ENCODE data around the gene ABCC1.

ABCC1 gene

DNA sequence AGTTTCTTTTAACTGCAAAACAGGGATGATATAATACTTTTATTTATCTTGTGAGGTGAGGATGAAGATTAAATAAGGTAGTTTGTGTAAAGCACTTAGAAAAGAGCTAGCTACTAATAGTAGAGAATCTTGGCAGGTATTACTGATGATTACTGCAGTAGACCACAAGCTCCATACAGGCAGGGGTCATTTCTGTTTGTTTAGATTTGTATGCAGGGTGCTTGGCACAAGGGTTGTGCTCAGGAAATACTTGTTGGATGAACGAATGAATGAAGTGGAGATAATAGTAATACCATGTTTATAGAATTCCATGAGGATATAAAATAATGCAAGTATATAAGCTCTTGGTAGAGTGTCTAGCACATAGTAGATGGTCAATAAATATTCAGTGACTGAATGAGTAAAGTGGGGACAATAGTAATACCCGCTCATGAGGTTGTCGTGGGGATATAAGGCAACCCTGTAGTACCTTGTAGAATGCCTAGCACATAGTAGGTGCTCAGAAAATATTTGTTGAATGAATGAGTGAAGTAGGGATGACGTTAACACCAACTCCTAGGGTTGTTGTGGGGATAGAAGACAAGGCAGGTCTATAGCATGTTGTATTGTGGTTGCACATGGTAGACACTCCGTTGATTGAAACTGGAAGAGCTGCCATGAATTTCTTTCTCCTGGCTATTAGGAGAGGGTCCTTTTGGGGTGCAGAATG, 83.0 kb downstream of the ABCC1 start:
- Histone ChIP-seq H2AFZ (ENCODE audit: low read depth, low read length) (no peak overlapping the region), H3K27me3 (ENCODE audit: low read depth, low read length) (no peaks in the 10 kb centered on the region), H3K9ac (ENCODE audit: low read length) (no peak overlapping the region), H3K4me1 (ENCODE audit: low read length) (peaks cover 11% of the 10 kb centered on the region), H3K27ac (ENCODE audit: low read length) (no peak overlapping the region), H3K79me2 (ENCODE audit: low read length) (peaks cover 18% of the 10 kb centered on the region), H3K4me2 (ENCODE audit: low read length) (no peak overlapping the region), H3K9me3 (ENCODE audit: insufficient read depth, low read length) (no peaks in the 10 kb centered on the region), H4K20me1 (ENCODE audit: insufficient read depth, low read length) (peaks cover 3% of the 10 kb centered on the region; the same call in 1 of the 2 replicates), H3K4me3 (ENCODE audit: low read length) (no peak overlapping the region), H3K36me3 (replicated peaks; ENCODE audit: low read depth, low read length) (peaks cover 48% of the 10 kb centered on the region)
- TF ChIP-seq, protein P1, sequence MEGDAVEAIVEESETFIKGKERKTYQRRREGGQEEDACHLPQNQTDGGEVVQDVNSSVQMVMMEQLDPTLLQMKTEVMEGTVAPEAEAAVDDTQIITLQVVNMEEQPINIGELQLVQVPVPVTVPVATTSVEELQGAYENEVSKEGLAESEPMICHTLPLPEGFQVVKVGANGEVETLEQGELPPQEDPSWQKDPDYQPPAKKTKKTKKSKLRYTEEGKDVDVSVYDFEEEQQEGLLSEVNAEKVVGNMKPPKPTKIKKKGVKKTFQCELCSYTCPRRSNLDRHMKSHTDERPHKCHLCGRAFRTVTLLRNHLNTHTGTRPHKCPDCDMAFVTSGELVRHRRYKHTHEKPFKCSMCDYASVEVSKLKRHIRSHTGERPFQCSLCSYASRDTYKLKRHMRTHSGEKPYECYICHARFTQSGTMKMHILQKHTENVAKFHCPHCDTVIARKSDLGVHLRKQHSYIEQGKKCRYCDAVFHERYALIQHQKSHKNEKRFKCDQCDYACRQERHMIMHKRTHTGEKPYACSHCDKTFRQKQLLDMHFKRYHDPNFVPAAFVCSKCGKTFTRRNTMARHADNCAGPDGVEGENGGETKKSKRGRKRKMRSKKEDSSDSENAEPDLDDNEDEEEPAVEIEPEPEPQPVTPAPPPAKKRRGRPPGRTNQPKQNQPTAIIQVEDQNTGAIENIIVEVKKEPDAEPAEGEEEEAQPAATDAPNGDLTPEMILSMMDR (IDR thresholded peaks at IDR 0.05; ENCODE audit: low read depth, low read length), result no peak
- no peak for TF ChIP-seq EZH2phosphoT487 (IDR thresholded peaks at IDR 0.05; ENCODE audit: low read depth)

DNA sequence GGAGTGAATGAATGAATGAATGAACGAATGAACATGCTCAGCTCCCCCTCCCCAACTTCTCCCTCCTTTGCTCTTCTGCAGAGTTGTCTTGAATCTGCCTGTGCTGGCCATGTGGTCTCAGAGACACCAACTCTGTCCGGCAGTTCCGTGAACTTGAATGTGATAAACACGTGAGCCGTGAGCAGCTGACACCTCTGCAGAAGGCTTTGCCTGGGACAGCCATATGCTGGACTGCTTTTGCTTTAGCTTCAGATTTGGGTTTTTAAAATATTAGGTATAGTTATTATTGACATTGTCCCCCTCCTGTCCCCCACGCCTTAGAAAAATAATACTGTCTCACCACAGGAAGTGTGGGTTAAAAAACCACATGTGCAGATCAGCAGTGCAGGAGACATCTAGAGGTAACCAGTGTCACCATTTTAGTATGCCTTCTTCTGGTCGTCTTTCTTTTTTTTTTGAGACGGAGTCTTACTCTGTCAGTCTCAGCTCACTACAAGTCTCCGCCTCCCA, 83.8 kb downstream of the ABCC1 start:
- TF ChIP-seq, protein P1 (IDR thresholded peaks at IDR 0.05; ENCODE audit: low read depth, low read length), result no peak
- TF ChIP-seq EZH2phosphoT487 (IDR thresholded peaks at IDR 0.05; ENCODE audit: low read depth), result no peak
- peaks cover 50% of the 10 kb centered on the region for H3K36me3 ChIP-seq (replicated peaks; ENCODE audit: low read depth, low read length)
- no peak overlapping the region for H3K27ac ChIP-seq (ENCODE audit: low read length)
- peaks cover 22% of the 10 kb centered on the region for H3K79me2 ChIP-seq (ENCODE audit: low read length)
- no peaks in the 10 kb centered on the region for H3K9me3 ChIP-seq (ENCODE audit: insufficient read depth, low read length)
- H3K9ac ChIP-seq (ENCODE audit: low read length), result no peak overlapping the region
- H3K27me3 ChIP-seq (ENCODE audit: low read depth, low read length), result no peaks in the 10 kb centered on the region
- H3K4me1 ChIP-seq (ENCODE audit: low read length), result peaks cover 16% of the 10 kb centered on the region
- no peak overlapping the region for H3K4me2 ChIP-seq (ENCODE audit: low read length)
- no peak overlapping the region for H3K4me3 ChIP-seq (ENCODE audit: low read length)
- no peak overlapping the region for H2AFZ ChIP-seq (ENCODE audit: low read depth, low read length)
- peaks cover 3% of the 10 kb centered on the region; the same call in 1 of the 2 replicates for H4K20me1 ChIP-seq (ENCODE audit: insufficient read depth, low read length)

DNA sequence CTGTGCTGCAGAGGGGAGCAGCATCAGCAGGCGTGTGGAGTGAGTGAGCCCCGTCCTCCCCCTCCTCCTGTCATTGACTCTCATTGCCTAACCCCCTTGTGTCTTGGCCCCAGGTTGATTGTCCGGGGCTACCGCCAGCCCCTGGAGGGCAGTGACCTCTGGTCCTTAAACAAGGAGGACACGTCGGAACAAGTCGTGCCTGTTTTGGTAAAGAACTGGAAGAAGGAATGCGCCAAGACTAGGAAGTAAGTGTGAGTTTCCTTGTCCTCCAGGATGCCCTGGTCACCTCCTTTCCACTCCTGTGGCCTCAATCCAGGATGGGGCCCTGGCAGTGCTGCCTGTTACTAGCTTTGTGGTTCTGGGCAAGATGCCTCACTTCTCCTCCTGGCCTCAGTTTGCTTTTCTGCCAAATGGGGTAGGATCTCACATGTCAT, 87.0 kb downstream of the ABCC1 start:
- no peak overlapping the region for H3K9ac ChIP-seq (ENCODE audit: low read length)
- H3K4me1 ChIP-seq (ENCODE audit: low read length), result peaks cover 20% of the 10 kb centered on the region
- H3K4me3 ChIP-seq (ENCODE audit: low read length), result no peak overlapping the region
- H3K27me3 ChIP-seq (ENCODE audit: low read depth, low read length), result no peaks in the 10 kb centered on the region
- no peak overlapping the region for H2AFZ ChIP-seq (ENCODE audit: low read depth, low read length)
- no peak overlapping the region for H3K4me2 ChIP-seq (ENCODE audit: low read length)
- no peak for TF ChIP-seq EZH2phosphoT487 (IDR thresholded peaks at IDR 0.05; ENCODE audit: low read depth)
- TF ChIP-seq, protein P1 (IDR thresholded peaks at IDR 0.05; ENCODE audit: low read depth, low read length), result no peak
- H3K9me3 ChIP-seq (ENCODE audit: insufficient read depth, low read length), result no peaks in the 10 kb centered on the region
- peaks cover 27% of the 10 kb centered on the region for H3K79me2 ChIP-seq (ENCODE audit: low read length)
- peaks cover 54% of the 10 kb centered on the region for H3K36me3 ChIP-seq (replicated peaks; ENCODE audit: low read depth, low read length)
- peaks cover 5% of the 10 kb centered on the region; the same call in 1 of the 2 replicates for H4K20me1 ChIP-seq (ENCODE audit: insufficient read depth, low read length)
- no peak overlapping the region for H3K27ac ChIP-seq (ENCODE audit: low read length)

DNA sequence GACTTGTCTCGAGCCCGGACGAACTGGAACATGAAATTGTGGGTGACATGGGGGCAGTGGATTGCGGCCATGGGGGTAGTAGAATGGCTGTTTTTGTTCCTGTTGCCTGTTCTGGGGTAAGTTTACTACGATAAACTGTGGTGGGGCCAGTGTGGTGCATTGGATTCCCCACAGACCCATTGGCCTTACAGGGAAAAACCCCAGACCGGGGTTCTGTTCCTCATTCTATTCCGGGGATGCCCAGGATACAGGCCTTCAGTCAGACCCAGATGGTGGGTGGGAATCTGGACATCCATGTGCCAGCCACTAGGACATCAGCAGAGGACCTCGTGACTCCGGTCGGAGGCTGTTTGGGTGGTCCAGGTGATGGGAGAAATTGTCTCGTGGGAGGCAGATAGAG, 88.1 kb downstream of the ABCC1 start:
- TF ChIP-seq EZH2phosphoT487 (IDR thresholded peaks at IDR 0.05; ENCODE audit: low read depth), result no peak
- Histone ChIP-seq H3K36me3 (replicated peaks; ENCODE audit: low read depth, low read length) (peaks cover 53% of the 10 kb centered on the region), H3K27ac (ENCODE audit: low read length) (peak overlapping the region; percentile 22)

More for the DNA sequence above, 88.1 kb downstream of the ABCC1 start:
- H3K27me3 ChIP-seq (ENCODE audit: low read depth, low read length), result no peaks in the 10 kb centered on the region
- H2AFZ ChIP-seq (ENCODE audit: low read depth, low read length), result no peak overlapping the region
- no peak overlapping the region for H3K4me2 ChIP-seq (ENCODE audit: low read length)
- H3K79me2 ChIP-seq (ENCODE audit: low read length), result peaks cover 26% of the 10 kb centered on the region
- peaks cover 3% of the 10 kb centered on the region; the same call in 1 of the 2 replicates for H4K20me1 ChIP-seq (ENCODE audit: insufficient read depth, low read length)
- H3K4me3 ChIP-seq (ENCODE audit: low read length), result no peak overlapping the region
- H3K9ac ChIP-seq (ENCODE audit: low read length), result no peak overlapping the region
- no peaks in the 10 kb centered on the region for H3K9me3 ChIP-seq (ENCODE audit: insufficient read depth, low read length)
- H3K4me1 ChIP-seq (ENCODE audit: low read length), result peaks cover 20% of the 10 kb centered on the region
